ENCODE results near the gene UFC1.

The UFC1 gene

GRCh38 chr1:161192476-161193465, 39.0 kb downstream of the UFC1 start:
- Histone ChIP-seq H3K27ac (ENCODE audit: low read length) (no peak overlapping the region), H3K9me3 (ENCODE audit: control insufficient read depth, insufficient read depth, low read length) (no peaks in the 10 kb centered on the region)
- WGBS (ENCODE audit: insufficient coverage, insufficient read length): no CpG with 5 or more reads among the region's 15 CpGs

GRCh38 chr1:161193561-161194235, 39.9 kb downstream of the UFC1 start:
- Histone ChIP-seq H3K4me3 (ENCODE audit: low read length) (no peak overlapping the region), H3K4me1 (ENCODE audit: control insufficient read depth, insufficient read depth, low read length) (peaks cover 10% of the 10 kb centered on the region), H3K27me3 (ENCODE audit: control insufficient read depth, insufficient read depth, low read length) (no peaks in the 10 kb centered on the region), H3K9me3 (ENCODE audit: control insufficient read depth, insufficient read depth, low read length) (no peaks in the 10 kb centered on the region), H3K27ac (ENCODE audit: low read length) (no peak overlapping the region), H3K36me3 (ENCODE audit: control insufficient read depth, insufficient read depth, low read length) (peaks cover 25% of the 10 kb centered on the region; the same call in 1 of the 2 replicates)
- no CpG with 5 or more reads among the region's 21 CpGs for WGBS (ENCODE audit: insufficient coverage, insufficient read length)
- DNase-seq (ENCODE audit: low read depth, low spot score): no peak

More at GRCh38 chr1:161192476-161193465, 39.0 kb downstream of the UFC1 start:
- H3K27me3 ChIP-seq (ENCODE audit: control insufficient read depth, insufficient read depth, low read length): no peaks in the 10 kb centered on the region
- no peak for DNase-seq (ENCODE audit: low read depth, low spot score)
- H3K4me3 ChIP-seq (ENCODE audit: low read length): no peak overlapping the region
- peaks cover 8% of the 10 kb centered on the region for H3K4me1 ChIP-seq (ENCODE audit: control insufficient read depth, insufficient read depth, low read length)
- peaks cover 25% of the 10 kb centered on the region; the same call in 1 of the 2 replicates for H3K36me3 ChIP-seq (ENCODE audit: control insufficient read depth, insufficient read depth, low read length)

- Histone ChIP-seq H3K4me3 (ENCODE audit: low read length) (no peak overlapping the region), H3K27ac (ENCODE audit: low read length) (no peak overlapping the region), H3K36me3 (ENCODE audit: control insufficient read depth, insufficient read depth, low read length) (peaks cover 25% of the 10 kb centered on the region; the same call in 1 of the 2 replicates), H3K27me3 (ENCODE audit: control insufficient read depth, insufficient read depth, low read length) (no peaks in the 10 kb centered on the region), H3K4me1 (ENCODE audit: control insufficient read depth, insufficient read depth, low read length) (peaks cover 11% of the 10 kb centered on the region), H3K9me3 (ENCODE audit: control insufficient read depth, insufficient read depth, low read length) (no peaks in the 10 kb centered on the region)
- no peak for DNase-seq (ENCODE audit: low read depth, low spot score)
- no CpG with 5 or more reads among the region's 4 CpGs for WGBS (ENCODE audit: insufficient coverage, insufficient read length)
Observed at GRCh38 chr1:161195171-161195570, 41.4 kb downstream of the UFC1 start.

GRCh38 chr1:161196111-161196510, 42.3 kb downstream of the UFC1 start:
- WGBS (ENCODE audit: insufficient coverage, insufficient read length): no CpG with 5 or more reads among the region's 7 CpGs
- Histone ChIP-seq H3K4me1 (ENCODE audit: control insufficient read depth, insufficient read depth, low read length) (peaks cover 19% of the 10 kb centered on the region), H3K36me3 (ENCODE audit: control insufficient read depth, insufficient read depth, low read length) (peaks cover 21% of the 10 kb centered on the region; the same call in 1 of the 2 replicates), H3K9me3 (ENCODE audit: control insufficient read depth, insufficient read depth, low read length) (no peaks in the 10 kb centered on the region), H3K27me3 (ENCODE audit: control insufficient read depth, insufficient read depth, low read length) (no peaks in the 10 kb centered on the region), H3K27ac (ENCODE audit: low read length) (no peak overlapping the region), H3K4me3 (ENCODE audit: low read length) (no peak overlapping the region)
- no peak for DNase-seq (ENCODE audit: low read depth, low spot score)

GRCh38 chr1:161196521-161197451, 43.0 kb downstream of the UFC1 start:
- no peak overlapping the region for H3K4me3 ChIP-seq (ENCODE audit: low read length)
- no peaks in the 10 kb centered on the region for H3K9me3 ChIP-seq (ENCODE audit: control insufficient read depth, insufficient read depth, low read length)

GRCh38 chr1:161197560-161198193, 43.9 kb downstream of the UFC1 start:
- no peak overlapping the region for H3K27ac ChIP-seq (ENCODE audit: low read length)
- no peaks in the 10 kb centered on the region for H3K27me3 ChIP-seq (ENCODE audit: control insufficient read depth, insufficient read depth, low read length)
- H3K4me3 ChIP-seq (ENCODE audit: low read length): no peak overlapping the region
- H3K9me3 ChIP-seq (ENCODE audit: control insufficient read depth, insufficient read depth, low read length): no peaks in the 10 kb centered on the region
- peaks cover 12% of the 10 kb centered on the region; the same call in 1 of the 2 replicates for H3K36me3 ChIP-seq (ENCODE audit: control insufficient read depth, insufficient read depth, low read length)
- H3K4me1 ChIP-seq (ENCODE audit: control insufficient read depth, insufficient read depth, low read length): peaks cover 24% of the 10 kb centered on the region
- no peak for DNase-seq (ENCODE audit: low read depth, low spot score)
- no CpG with 5 or more reads among the region's 11 CpGs for WGBS (ENCODE audit: insufficient coverage, insufficient read length)

More at GRCh38 chr1:161196521-161197451, 43.0 kb downstream of the UFC1 start:
- WGBS (ENCODE audit: insufficient coverage, insufficient read length): no CpG with 5 or more reads among the region's 27 CpGs
- Histone ChIP-seq H3K27me3 (ENCODE audit: control insufficient read depth, insufficient read depth, low read length) (no peaks in the 10 kb centered on the region), H3K27ac (ENCODE audit: low read length) (no peak overlapping the region), H3K4me1 (ENCODE audit: control insufficient read depth, insufficient read depth, low read length) (peaks cover 24% of the 10 kb centered on the region), H3K36me3 (ENCODE audit: control insufficient read depth, insufficient read depth, low read length) (peaks cover 15% of the 10 kb centered on the region; the same call in 1 of the 2 replicates)
- no peak for DNase-seq (ENCODE audit: low read depth, low spot score)

- Histone ChIP-seq H3K27me3 (ENCODE audit: control insufficient read depth, insufficient read depth, low read length) (no peaks in the 10 kb centered on the region), H3K4me3 (ENCODE audit: low read length) (peak overlapping the region; percentile 20; the same call in 1 of the 2 replicates), H3K9me3 (ENCODE audit: control insufficient read depth, insufficient read depth, low read length) (no peaks in the 10 kb centered on the region), H3K4me1 (ENCODE audit: control insufficient read depth, insufficient read depth, low read length) (peaks cover 24% of the 10 kb centered on the region), H3K27ac (ENCODE audit: low read length) (no peak overlapping the region), H3K36me3 (ENCODE audit: control insufficient read depth, insufficient read depth, low read length) (peaks cover 9% of the 10 kb centered on the region; the same call in 1 of the 2 replicates)
- no CpG with 5 or more reads among the region's 20 CpGs for WGBS (ENCODE audit: insufficient coverage, insufficient read length)
- no peak for DNase-seq (ENCODE audit: low read depth, low spot score)
Observed at GRCh38 chr1:161198194-161198896, 44.6 kb downstream of the UFC1 start.

GRCh38 chr1:161198897-161199431, 45.2 kb downstream of the UFC1 start, which contains the start of gene ADAMTS4:
ADAMTS4 (minus strand) TSS chr1:161199054; CDS start chr1:161198627, 427 bp downstream.
- peaks cover 24% of the 10 kb centered on the region for H3K4me1 ChIP-seq (ENCODE audit: control insufficient read depth, insufficient read depth, low read length)
- no peak within 1 kb of the TSS for H3K27ac ChIP-seq (ENCODE audit: low read length)
- no CpG with 5 or more reads among the region's 11 CpGs for WGBS (ENCODE audit: insufficient coverage, insufficient read length)
- H3K36me3 ChIP-seq (ENCODE audit: control insufficient read depth, insufficient read depth, low read length): peaks cover 5% of the 10 kb centered on the region; the same call in 1 of the 2 replicates
- no peak for DNase-seq (ENCODE audit: low read depth, low spot score)
- no peaks in the 10 kb centered on the region for H3K27me3 ChIP-seq (ENCODE audit: control insufficient read depth, insufficient read depth, low read length)
- H3K4me3 ChIP-seq (ENCODE audit: low read length): peak within 1 kb of the TSS; percentile 20; the same call in 1 of the 2 replicates
- H3K9me3 ChIP-seq (ENCODE audit: control insufficient read depth, insufficient read depth, low read length): no peaks in the 10 kb centered on the region
